GM18909 (cell line): ENCODE data around the gene KIF26B.
"Not testable (repeated sequence)": the region's sequence is repeated elsewhere in the genome, so short reads cannot be mapped to it uniquely, and the experiment has no call there.

Source experiments
- ATAC-seq: cut with Tn5 transposase; IDR thresholded peaks from one replicate; pipeline ENCODE4 v1.9.1; 2021; ENCODE audit warnings: mild to moderate bottlenecking; ENCODE audit not compliant: unreplicated experiment, poor library complexity

The KIF26B gene

GRCh38 chr1:245652660-245653427 is 498.1 kb downstream of the KIF26B start:
- ATAC-seq, result no peak

GRCh38 chr1:245654460-245655050 is 499.8 kb downstream of the KIF26B start:
- no peak for ATAC-seq

DNA sequence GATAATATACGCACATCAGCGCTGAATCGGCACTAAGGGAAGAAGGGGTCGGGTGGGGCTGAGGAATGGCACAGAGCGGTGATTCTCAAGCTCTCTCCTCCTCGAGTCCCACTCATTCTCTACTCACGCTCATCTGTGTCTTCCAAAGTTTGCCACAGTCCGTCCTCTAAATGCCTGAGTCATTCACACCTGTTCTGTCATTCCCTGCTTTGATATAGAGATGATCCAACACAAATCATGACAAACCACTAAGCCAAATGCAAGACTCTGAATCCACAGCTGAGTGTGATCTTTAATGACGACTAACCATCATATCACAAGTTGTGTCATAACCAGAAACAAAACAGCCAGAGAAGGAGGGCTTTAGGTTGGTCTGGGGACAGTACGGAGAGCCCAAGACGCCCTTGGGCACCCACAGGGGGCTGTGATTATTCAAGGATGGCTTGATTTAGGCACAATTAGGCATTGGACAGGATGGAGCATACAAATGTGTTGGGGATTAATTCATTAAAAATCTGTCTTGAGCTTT is 501.5 kb downstream of the KIF26B start:
- no peak for ATAC-seq

DNA sequence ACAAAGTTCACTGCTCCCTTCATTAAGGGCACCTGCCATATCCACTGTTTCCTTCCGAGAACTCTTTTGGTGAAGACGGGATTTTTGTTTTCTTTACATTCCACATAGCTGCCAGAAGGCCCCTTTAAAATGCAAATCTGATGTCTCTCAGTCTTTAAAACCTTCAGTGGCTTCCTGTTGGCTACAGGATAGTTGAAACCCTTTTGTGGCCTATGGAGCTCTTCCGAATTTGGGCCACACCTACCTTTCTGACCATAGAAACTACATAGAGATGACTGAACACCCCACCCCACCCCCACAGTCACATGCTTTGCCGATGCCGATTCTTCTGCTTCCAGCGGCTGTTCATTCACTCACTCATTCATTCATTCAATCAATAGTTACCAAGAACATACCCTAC is 502.6 kb downstream of the KIF26B start:
- no peak for ATAC-seq

GRCh38 chr1:245663373-245663772 is 508.6 kb downstream of the KIF26B start:
- no peak for ATAC-seq

DNA sequence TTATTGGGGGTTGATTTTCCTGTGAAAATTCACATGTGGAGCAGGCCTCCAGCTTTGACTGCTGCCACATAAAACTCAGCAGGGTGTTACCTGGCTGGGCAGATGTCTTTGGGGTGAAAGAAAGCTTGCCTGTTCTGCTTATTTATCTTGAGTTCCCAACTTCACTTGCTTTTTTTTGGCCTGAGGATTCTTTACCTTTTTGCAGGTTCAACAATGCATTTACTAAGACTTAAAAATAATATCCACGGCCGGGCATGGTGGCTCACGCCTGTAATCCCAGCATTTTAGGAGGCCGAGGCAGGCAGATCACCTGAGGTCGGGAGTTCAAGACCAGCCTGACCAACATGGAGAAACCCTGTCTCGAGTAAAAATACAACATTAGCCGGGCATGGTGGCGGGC is 509.1 kb downstream of the KIF26B start:
- no peak for ATAC-seq

DNA sequence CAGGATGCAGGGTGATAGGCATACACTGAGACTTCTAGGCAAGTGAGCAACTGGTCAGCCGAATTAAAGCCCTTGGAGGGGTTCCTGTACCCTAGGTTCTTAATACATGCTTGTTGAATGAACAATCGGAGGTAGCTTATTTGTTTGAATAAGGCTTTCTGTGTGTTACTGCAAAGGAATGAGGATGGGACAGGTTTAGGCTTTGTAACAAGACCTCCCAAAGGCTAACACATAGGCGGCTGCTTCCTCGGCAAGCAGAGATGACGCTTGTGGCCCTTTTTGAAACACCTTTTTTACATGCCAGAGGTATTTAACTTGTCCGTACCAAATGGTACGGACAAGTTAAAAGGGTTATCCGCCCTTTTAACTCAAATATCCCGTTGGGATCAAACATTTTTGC is 511.6 kb downstream of the KIF26B start:
- ATAC-seq, result no peak

- no peak for ATAC-seq
Observed at GRCh38 chr1:245671349-245671748, 516.6 kb downstream of the KIF26B start.

GRCh38 chr1:245671966-245672767 is 517.4 kb downstream of the KIF26B start:
- ATAC-seq, result no peak

DNA sequence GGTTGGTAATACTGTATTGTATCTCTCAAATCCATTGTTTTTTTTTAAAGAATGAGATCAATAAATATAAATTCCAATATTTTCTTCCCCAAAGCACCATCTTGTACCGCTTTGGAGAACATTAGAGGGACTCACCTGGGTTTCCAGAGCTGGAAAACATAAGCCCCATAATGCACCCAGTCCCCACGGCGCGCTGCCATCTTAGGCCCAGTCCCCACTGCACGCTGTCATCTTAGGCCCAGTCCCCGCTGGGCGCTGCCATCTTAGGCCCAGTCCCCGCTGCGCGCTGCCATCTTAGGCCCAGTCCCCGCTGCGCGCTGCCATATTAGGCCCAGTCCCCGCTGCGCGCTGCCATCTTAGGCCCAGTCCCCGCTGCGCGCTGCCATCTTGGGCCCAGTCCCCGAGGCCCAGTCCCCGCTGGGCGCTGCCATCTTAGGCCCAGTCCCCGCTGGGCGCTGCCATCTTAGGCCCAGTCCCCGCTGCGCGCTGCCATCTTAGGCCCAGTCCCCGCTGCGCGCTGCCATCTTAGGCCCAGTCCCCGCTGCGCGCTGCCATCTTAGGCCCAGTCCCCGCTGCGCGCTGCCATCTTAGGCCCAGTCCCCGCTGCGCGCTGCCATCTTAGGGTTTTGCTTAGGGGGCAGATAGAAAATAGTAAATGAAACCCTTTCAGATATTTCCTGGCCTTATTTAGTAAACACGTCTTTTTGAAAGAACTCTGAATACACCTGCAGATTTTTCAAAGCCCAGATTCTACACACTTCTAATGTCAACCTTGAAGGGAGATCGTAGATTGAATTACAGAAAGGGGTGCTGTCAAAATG is 518.3 kb downstream of the KIF26B start:
- ATAC-seq, result not testable (repeated sequence)

GRCh38 chr1:245673881-245674414 is 519.2 kb downstream of the KIF26B start:
- ATAC-seq, result peak; percentile 64

GRCh38 chr1:245677461-245678240 is 522.9 kb downstream of the KIF26B start:
- ATAC-seq, result no peak

GRCh38 chr1:245678860-245679411 is 524.2 kb downstream of the KIF26B start:
- no peak for ATAC-seq

DNA sequence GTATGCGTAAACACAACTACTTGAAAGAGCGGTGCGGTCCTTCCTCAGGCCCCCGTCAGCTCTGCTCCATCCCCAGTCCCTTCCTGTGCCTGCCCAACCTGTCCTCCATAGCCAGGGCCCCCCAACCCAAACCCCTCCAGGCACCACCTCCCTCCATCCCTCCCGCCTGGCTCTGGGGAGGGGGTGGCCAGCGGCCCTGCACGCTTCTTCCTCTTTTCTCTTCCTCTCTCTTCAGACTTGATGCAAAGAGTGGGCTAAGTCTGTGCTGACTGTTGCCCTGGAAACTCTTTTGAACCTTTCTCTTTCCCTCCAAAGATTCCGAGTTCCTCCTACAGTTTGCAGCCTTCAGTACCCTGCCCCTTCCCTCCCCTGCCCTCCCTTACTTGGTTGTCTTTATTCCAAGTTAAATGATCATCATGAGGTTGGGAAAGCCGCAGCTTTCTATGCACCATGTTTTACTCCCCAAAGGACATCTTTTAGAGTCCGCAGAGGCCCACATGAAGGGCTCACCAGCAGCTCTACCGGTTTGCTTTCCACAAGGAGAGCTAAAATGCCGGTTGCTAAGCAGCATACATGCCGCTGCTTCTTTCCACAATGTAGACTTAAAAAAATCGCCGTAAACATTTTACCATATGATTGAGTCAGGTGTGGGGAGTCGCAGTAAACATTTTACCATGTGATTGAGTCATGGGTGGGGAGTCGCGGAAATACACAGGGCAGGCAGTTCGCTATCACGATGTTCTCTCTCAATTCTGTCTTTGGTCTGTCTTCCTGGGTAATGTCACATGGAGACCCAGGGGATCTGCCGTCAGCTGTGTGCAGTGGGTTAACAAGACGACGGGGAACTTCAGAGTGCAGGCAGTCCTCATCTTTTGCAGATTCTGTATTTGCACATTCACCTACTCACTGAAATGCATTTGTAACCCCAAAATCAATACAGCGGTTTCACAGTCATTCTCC is 525.3 kb downstream of the KIF26B start:
- ATAC-seq, result no peak

GRCh38 chr1:245682638-245683628 is 528.1 kb downstream of the KIF26B start:
- ATAC-seq, result no peak

- ATAC-seq, result no peak
Observed at GRCh38 chr1:245683676-245684075, 528.9 kb downstream of the KIF26B start.

DNA sequence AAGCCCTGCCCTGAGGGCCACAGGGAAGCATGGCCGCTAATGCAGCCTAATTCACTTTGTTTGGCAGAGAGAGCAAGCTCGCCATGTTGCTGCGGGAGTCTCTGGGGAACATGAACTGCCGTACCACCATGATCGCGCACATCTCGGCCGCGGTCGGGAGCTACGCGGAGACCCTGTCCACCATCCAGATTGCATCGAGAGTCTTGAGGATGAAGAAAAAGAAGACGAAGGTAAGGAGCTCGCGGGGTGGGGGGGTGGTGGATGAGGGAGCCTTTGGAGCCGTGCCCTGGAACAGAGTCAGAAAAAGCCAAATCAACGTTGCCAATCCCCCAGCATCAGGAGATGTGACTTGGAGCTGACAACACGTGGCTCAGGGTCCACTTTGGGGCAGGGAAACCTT is 529.4 kb downstream of the KIF26B start:
- no peak for ATAC-seq
